HG03045 (cell line): ENCODE results near the gene GPR26.

ENCODE experiments used
- ATAC-seq: cut with Tn5 transposase; IDR thresholded peaks from one replicate; pipeline ENCODE4 v1.9.1; 2021; ENCODE audit warnings: mild to moderate bottlenecking, moderate library complexity; ENCODE audit not compliant: unreplicated experiment

GPR26 gene

GRCh38 chr10:123666318-123667236 lies at the start of gene GPR26:
GPR26 (plus strand) TSS chr10:123666355; CDS start chr10:123666408, 53 bp downstream.
- ATAC-seq = no peak

GRCh38 chr10:123618224-123618623 lies 47.9 kb upstream of the GPR26 start:
- ATAC-seq = no peak

- no peak for ATAC-seq
Measured at GRCh38 chr10:123619067-123619855, 46.9 kb upstream of the GPR26 start.

GRCh38 chr10:123620621-123621020 lies 45.5 kb upstream of the GPR26 start:
- ATAC-seq = no peak

GRCh38 chr10:123621492-123621891 lies 44.7 kb upstream of the GPR26 start:
- no peak for ATAC-seq

GRCh38 chr10:123621916-123622315 lies 44.2 kb upstream of the GPR26 start:
- ATAC-seq = no peak

GRCh38 chr10:123622381-123622780 lies 43.8 kb upstream of the GPR26 start:
- ATAC-seq = no peak

GRCh38 chr10:123624086-123624485 lies 42.1 kb upstream of the GPR26 start:
- ATAC-seq = no peak

- no peak for ATAC-seq
Measured at GRCh38 chr10:123633106-123633505, 33.0 kb upstream of the GPR26 start.

GRCh38 chr10:123633636-123634035 lies 32.5 kb upstream of the GPR26 start:
- ATAC-seq = no peak

- no peak for ATAC-seq
Measured at GRCh38 chr10:123634221-123634620, 31.9 kb upstream of the GPR26 start.

GRCh38 chr10:123635131-123635530 lies 31.0 kb upstream of the GPR26 start:
- no peak for ATAC-seq

GRCh38 chr10:123635745-123636144 lies 30.4 kb upstream of the GPR26 start:
- no peak for ATAC-seq

- ATAC-seq = no peak
Measured at GRCh38 chr10:123636598-123637325, 29.4 kb upstream of the GPR26 start.

GRCh38 chr10:123637326-123637880 lies 28.8 kb upstream of the GPR26 start:
- no peak for ATAC-seq

- no peak for ATAC-seq
Measured at GRCh38 chr10:123639131-123639530, 27.0 kb upstream of the GPR26 start.

- no peak for ATAC-seq
Measured at GRCh38 chr10:123640016-123640535, 26.1 kb upstream of the GPR26 start.

- ATAC-seq = no peak
Measured at GRCh38 chr10:123642293-123642692, 23.9 kb upstream of the GPR26 start.

- ATAC-seq = no peak
Measured at GRCh38 chr10:123642697-123643096, 23.5 kb upstream of the GPR26 start.

- no peak for ATAC-seq
Measured at GRCh38 chr10:123643315-123643714, 22.8 kb upstream of the GPR26 start.

- no peak for ATAC-seq
Measured at GRCh38 chr10:123645016-123645415, 21.1 kb upstream of the GPR26 start.
